Measurements from ENCODE around the gene PRPF4.
A peak's percentile ranks its signal among the peaks of the same experiment; 100 is the strongest.

The PRPF4 gene

GRCh38 chr9:113313261-113313660 lies 37.8 kb downstream of the PRPF4 start:
- H3K4me3 ChIP-seq (ENCODE audit: low read length), result no peak overlapping the region
- DNase-seq (ENCODE audit: low read depth), result no peak
- TF ChIP-seq, protein P1, sequence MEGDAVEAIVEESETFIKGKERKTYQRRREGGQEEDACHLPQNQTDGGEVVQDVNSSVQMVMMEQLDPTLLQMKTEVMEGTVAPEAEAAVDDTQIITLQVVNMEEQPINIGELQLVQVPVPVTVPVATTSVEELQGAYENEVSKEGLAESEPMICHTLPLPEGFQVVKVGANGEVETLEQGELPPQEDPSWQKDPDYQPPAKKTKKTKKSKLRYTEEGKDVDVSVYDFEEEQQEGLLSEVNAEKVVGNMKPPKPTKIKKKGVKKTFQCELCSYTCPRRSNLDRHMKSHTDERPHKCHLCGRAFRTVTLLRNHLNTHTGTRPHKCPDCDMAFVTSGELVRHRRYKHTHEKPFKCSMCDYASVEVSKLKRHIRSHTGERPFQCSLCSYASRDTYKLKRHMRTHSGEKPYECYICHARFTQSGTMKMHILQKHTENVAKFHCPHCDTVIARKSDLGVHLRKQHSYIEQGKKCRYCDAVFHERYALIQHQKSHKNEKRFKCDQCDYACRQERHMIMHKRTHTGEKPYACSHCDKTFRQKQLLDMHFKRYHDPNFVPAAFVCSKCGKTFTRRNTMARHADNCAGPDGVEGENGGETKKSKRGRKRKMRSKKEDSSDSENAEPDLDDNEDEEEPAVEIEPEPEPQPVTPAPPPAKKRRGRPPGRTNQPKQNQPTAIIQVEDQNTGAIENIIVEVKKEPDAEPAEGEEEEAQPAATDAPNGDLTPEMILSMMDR (conservative IDR thresholded peaks at IDR 0.05; ENCODE audit: low read depth, low read length), result no peak

- DNase-seq (ENCODE audit: low read depth), result no peak
- TF ChIP-seq, protein P1 (conservative IDR thresholded peaks at IDR 0.05; ENCODE audit: low read depth, low read length), result no peak
These were observed 39.8 kb downstream of the PRPF4 start for GRCh38 chr9:113315231-113315630.

GRCh38 chr9:113316030-113316429 lies 40.6 kb downstream of the PRPF4 start:
- TF ChIP-seq, protein P1 (conservative IDR thresholded peaks at IDR 0.05; ENCODE audit: low read depth, low read length), result no peak
- DNase-seq (ENCODE audit: low read depth), result no peak
- H3K4me3 ChIP-seq (ENCODE audit: low read length), result no peak overlapping the region

More at GRCh38 chr9:113315231-113315630, 39.8 kb downstream of the PRPF4 start:
- no peak overlapping the region for H3K4me3 ChIP-seq (ENCODE audit: low read length)

GRCh38 chr9:113317777-113318176 lies 42.3 kb downstream of the PRPF4 start:
- no peak overlapping the region for H3K4me3 ChIP-seq (ENCODE audit: low read length)
- TF ChIP-seq, protein P1 (conservative IDR thresholded peaks at IDR 0.05; ENCODE audit: low read depth, low read length), result peak; percentile 20
- no peak for DNase-seq (ENCODE audit: low read depth)

GRCh38 chr9:113319054-113319453 lies 43.6 kb downstream of the PRPF4 start:
- TF ChIP-seq, protein P1 (conservative IDR thresholded peaks at IDR 0.05; ENCODE audit: low read depth, low read length), result no peak

GRCh38 chr9:113320051-113320450 lies 44.6 kb downstream of the PRPF4 start:
- H3K4me3 ChIP-seq (ENCODE audit: low read length), result no peak overlapping the region
- DNase-seq (ENCODE audit: low read depth), result no peak
- TF ChIP-seq, protein P1 (conservative IDR thresholded peaks at IDR 0.05; ENCODE audit: low read depth, low read length), result no peak

More at GRCh38 chr9:113319054-113319453, 43.6 kb downstream of the PRPF4 start:
- DNase-seq (ENCODE audit: low read depth), result no peak
- no peak overlapping the region for H3K4me3 ChIP-seq (ENCODE audit: low read length)

- H3K4me3 ChIP-seq (ENCODE audit: low read length), result no peak overlapping the region
- no peak for DNase-seq (ENCODE audit: low read depth)
- TF ChIP-seq, protein P1 (conservative IDR thresholded peaks at IDR 0.05; ENCODE audit: low read depth, low read length), result no peak
These were observed 47.2 kb downstream of the PRPF4 start for GRCh38 chr9:113322671-113323070.
